CD4-positive, alpha-beta T cell (primary cell): ENCODE data around the gene UNC13C. TPM values are rescaled to one million over a fixed set of nuclear protein-coding genes. Genes with fewer than 3 reads are reported as not detected.

Experiments used
- ATAC-seq: fragments of 200-7000 bp; cut with Tn5 transposase; one replicate; pipeline ENCODE4 v1.10.0; 2022; ENCODE audit warnings: mild to moderate bottlenecking; ENCODE audit not compliant: poor library complexity
- CTCF ChIA-PET: fragments of 350-600 bp; sonication (Branson Sonifier 250); formaldehyde crosslinking; loops from one replicate; lab custom pipeline; 2021; ENCODE audit warnings: antibody characterized with exemption, inconsistent platforms; lab: Charles Lee
- POLR2A ChIA-PET: fragments of 350-600 bp; sonication (Branson Sonifier 250); formaldehyde crosslinking; loops from one replicate; lab custom pipeline; 2021; ENCODE audit warnings: antibody characterized with exemption, inconsistent platforms; lab: Charles Lee
- DNase-seq, 14 experiments: peaks; one replicate each; pipeline ENCODE4 v3.0.0-alpha.2; 2013 to 2020; ENCODE audit warnings: mixed read lengths in 2 of 14
- H3K27ac ChIP-seq, 2 donors: one replicate each; pipeline versions ENCODE4 v1.5.1 to v1.7.0; 2013; ENCODE audit warnings: low read length in 2 of 2, low read depth in 1 of 2, mild to moderate bottlenecking in 1 of 2
- H3K27me3 ChIP-seq, 2 experiments: 1 replicate in 1 of 2; 2 replicates in 1 of 2; pipeline versions ENCODE4 v1.6.1 to v1.7.0; 2013; ENCODE audit warnings: low read length in 2 of 2, control low read depth in 1 of 2, mild to moderate bottlenecking in 1 of 2, moderate library complexity in 1 of 2; ENCODE audit not compliant: insufficient read depth in 2 of 2, control insufficient read depth in 1 of 2
- H3K36me3 ChIP-seq: one replicate; pipeline ENCODE4 v1.6.1; 2013; ENCODE audit warnings: low read length, control low read depth; ENCODE audit not compliant: insufficient read depth
- H3K4me1 ChIP-seq: one replicate; pipeline ENCODE4 v1.6.1; 2013; ENCODE audit warnings: low read length, control low read depth; ENCODE audit not compliant: insufficient read depth
- H3K4me3 ChIP-seq: one replicate; pipeline ENCODE4 v1.5.1; 2013; ENCODE audit warnings: mild to moderate bottlenecking, low read length, moderate library complexity
- H3K9me3 ChIP-seq, 2 experiments: 1 replicate in 1 of 2; 2 replicates in 1 of 2; pipeline versions ENCODE4 v1.6.1 to v1.7.0; 2013; ENCODE audit warnings: low read length in 2 of 2, mild to moderate bottlenecking in 2 of 2, control low read depth in 1 of 2, moderate library complexity in 1 of 2; ENCODE audit not compliant: control insufficient read depth in 1 of 2, insufficient read depth in 1 of 2
- H3K27ac Mint-ChIP-seq: one replicate; pipeline ENCODE4 v1.8.0; 2020; ENCODE audit warnings: mixed read lengths
- H3K27me3 Mint-ChIP-seq: one replicate; pipeline ENCODE4 v1.8.0; 2021; ENCODE audit warnings: mixed read lengths
- H3K36me3 Mint-ChIP-seq: one replicate; pipeline ENCODE4 v1.8.0; 2021; ENCODE audit warnings: low read depth, mixed read lengths
- H3K4me1 Mint-ChIP-seq: one replicate; pipeline ENCODE4 v1.8.0; 2021; ENCODE audit warnings: low read depth, mixed read lengths
- H3K4me3 Mint-ChIP-seq: one replicate; pipeline ENCODE4 v1.8.0; 2020; ENCODE audit warnings: mild to moderate bottlenecking, mixed read lengths
- H3K9me3 Mint-ChIP-seq: one replicate; pipeline ENCODE4 v1.8.0; 2020; ENCODE audit warnings: mixed read lengths
- intact Hi-C, 2 experiments: fragments of 100-400 bp; cut with DNase I in 1 of 2; cut with micrococcal nuclease in 1 of 2; formaldehyde crosslinking; loops; one replicate each; pipeline versions ENCODE4 v1.15.1 to v1.9.0; 2023 to 2025; cut with DNase I, micrococcal nuclease
- total RNA-seq, 174 experiments: library from RNA in 2 of 174; stranded (reverse) in 2 of 174; gene quantifications; one replicate each; pipeline ENCODE4 v1.2.3 and lab custom pipeline; 2021 to 2026
- TF ChIP-seq, protein P1 (sequence below): fragments of 200-600 bp; IDR thresholded peaks from one replicate; pipeline ENCODE4 v1.8.0; 2022; ENCODE audit warnings: antibody characterized with exemption, mild to moderate bottlenecking

The UNC13C gene
- total RNA-seq, 2 experiments from 2014 or later = not detected

DNA sequence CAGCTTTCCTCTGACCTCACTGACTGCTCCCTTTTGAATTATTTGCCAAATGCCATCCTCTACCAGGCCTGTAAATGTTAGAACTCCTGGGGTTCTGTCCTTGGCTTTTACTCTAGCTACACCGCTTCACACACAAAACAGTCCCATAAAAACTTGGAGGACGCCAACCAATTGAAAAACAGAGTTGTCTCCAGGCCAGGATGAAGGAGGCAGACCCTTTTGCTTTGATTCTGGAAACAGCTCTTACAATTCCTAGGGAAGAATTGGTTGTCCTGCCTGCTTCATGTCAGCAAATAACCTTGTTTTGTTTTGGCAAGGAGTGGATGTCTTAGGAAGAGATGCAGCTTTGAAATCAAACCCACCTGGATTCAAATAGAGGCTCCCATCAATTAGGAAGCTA, 375.5 kb downstream of the UNC13C start:
- H3K4me1 ChIP-seq = no peaks in the 10 kb centered on the region
- POLR2A ChIA-PET = no interaction called here
- intact Hi-C loops = no loop called here
- no peak overlapping the region for H3K27ac Mint-ChIP-seq
- no peaks in the 10 kb centered on the region for H3K9me3 ChIP-seq
- H3K27ac ChIP-seq = no peak overlapping the region
- no peaks in the 10 kb centered on the region for H3K36me3 ChIP-seq
- no peak overlapping the region for H3K4me3 ChIP-seq
- no peaks in the 10 kb centered on the region for H3K27me3 Mint-ChIP-seq
- no peak for ATAC-seq
- no peak overlapping the region for H3K4me3 Mint-ChIP-seq
- CTCF ChIA-PET = no interaction called here
- H3K36me3 Mint-ChIP-seq = no peaks in the 10 kb centered on the region
- no peak for DNase-seq
- no peaks in the 10 kb centered on the region for H3K27me3 ChIP-seq
- TF ChIP-seq, protein P1, sequence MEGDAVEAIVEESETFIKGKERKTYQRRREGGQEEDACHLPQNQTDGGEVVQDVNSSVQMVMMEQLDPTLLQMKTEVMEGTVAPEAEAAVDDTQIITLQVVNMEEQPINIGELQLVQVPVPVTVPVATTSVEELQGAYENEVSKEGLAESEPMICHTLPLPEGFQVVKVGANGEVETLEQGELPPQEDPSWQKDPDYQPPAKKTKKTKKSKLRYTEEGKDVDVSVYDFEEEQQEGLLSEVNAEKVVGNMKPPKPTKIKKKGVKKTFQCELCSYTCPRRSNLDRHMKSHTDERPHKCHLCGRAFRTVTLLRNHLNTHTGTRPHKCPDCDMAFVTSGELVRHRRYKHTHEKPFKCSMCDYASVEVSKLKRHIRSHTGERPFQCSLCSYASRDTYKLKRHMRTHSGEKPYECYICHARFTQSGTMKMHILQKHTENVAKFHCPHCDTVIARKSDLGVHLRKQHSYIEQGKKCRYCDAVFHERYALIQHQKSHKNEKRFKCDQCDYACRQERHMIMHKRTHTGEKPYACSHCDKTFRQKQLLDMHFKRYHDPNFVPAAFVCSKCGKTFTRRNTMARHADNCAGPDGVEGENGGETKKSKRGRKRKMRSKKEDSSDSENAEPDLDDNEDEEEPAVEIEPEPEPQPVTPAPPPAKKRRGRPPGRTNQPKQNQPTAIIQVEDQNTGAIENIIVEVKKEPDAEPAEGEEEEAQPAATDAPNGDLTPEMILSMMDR = no peak
- no peaks in the 10 kb centered on the region for H3K4me1 Mint-ChIP-seq
- no peaks in the 10 kb centered on the region for H3K9me3 Mint-ChIP-seq

GRCh38 chr15:54354341-54354740, 376.1 kb downstream of the UNC13C start:
- TF ChIP-seq, protein P1 = no peak
- H3K4me1 ChIP-seq = no peaks in the 10 kb centered on the region
- no peak overlapping the region for H3K27ac Mint-ChIP-seq
- H3K9me3 Mint-ChIP-seq = peaks cover 3% of the 10 kb centered on the region
- H3K27me3 Mint-ChIP-seq = no peaks in the 10 kb centered on the region
- POLR2A ChIA-PET = no interaction called here
- H3K36me3 Mint-ChIP-seq = no peaks in the 10 kb centered on the region
- intact Hi-C loops = no loop called here
- peaks cover 0 to 5% of the 10 kb centered on the region in 2 experiments for H3K9me3 ChIP-seq
- CTCF ChIA-PET = no interaction called here
- H3K36me3 ChIP-seq = no peaks in the 10 kb centered on the region
- no peak for ATAC-seq
- H3K27me3 ChIP-seq = no peaks in the 10 kb centered on the region
- H3K27ac ChIP-seq = no peak overlapping the region
- H3K4me3 Mint-ChIP-seq = no peak overlapping the region
- no peak overlapping the region for H3K4me3 ChIP-seq
- H3K4me1 Mint-ChIP-seq = no peaks in the 10 kb centered on the region
- no peak for DNase-seq

- no peaks in the 10 kb centered on the region for H3K36me3 Mint-ChIP-seq
- H3K27me3 ChIP-seq = no peaks in the 10 kb centered on the region
- no peak overlapping the region for H3K27ac Mint-ChIP-seq
- ChIA-PET POLR2A (no interaction called here), CTCF (no interaction called here)
- TF ChIP-seq, protein P1 = no peak
- ATAC-seq (no peak), DNase-seq (no peak)
- no peaks in the 10 kb centered on the region for H3K4me1 Mint-ChIP-seq
- no peaks in the 10 kb centered on the region for H3K27me3 Mint-ChIP-seq
- peaks cover 0 to 20% of the 10 kb centered on the region in 2 experiments for H3K9me3 ChIP-seq
- no peak overlapping the region for H3K4me3 ChIP-seq
- no peaks in the 10 kb centered on the region for H3K36me3 ChIP-seq
- no peak overlapping the region for H3K4me3 Mint-ChIP-seq
- H3K27ac ChIP-seq = no peak overlapping the region
- H3K4me1 ChIP-seq = no peaks in the 10 kb centered on the region
- intact Hi-C loops = no loop called here
- H3K9me3 Mint-ChIP-seq = peaks cover 8% of the 10 kb centered on the region
Measured at GRCh38 chr15:54364961-54365360, 386.7 kb downstream of the UNC13C start.
